Measurements from ENCODE around the gene CCDC40.

DNA sequence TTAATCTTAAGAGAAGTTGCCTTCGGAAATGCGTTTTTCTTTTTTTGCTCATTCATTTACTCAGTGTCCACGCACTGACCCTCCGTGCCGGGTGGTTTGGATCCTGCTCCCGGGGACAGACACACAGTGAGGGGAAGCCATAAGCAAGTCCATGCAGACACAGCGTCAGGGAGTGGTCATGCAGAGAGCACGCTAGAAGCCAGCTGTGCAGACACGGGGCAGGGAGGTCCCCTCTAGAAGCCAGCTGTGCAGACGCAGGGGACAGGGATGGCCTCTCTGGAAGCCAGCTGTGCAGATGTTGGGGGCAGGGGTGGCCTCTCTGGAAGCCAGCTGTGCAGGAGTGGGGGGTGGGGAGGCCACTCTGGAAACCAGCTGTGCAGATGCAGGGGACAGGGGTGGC is 69.7 kb downstream of the CCDC40 start:
- TF ChIP-seq TAF1 (IDR thresholded peaks at IDR 0.05; ENCODE audit: low read depth) (no peak), REST (IDR thresholded peaks at IDR 0.05; ENCODE audit: low read depth) (no peak), EP300 (IDR thresholded peaks at IDR 0.05; ENCODE audit: borderline replicate concordance) (no peak), MAX (IDR thresholded peaks at IDR 0.05) (no peak), YY1 (IDR thresholded peaks at IDR 0.05; ENCODE audit: low read depth) (no peak), TEAD4 (IDR thresholded peaks at IDR 0.05) (no peak), EGR1 (IDR thresholded peaks at IDR 0.05) (no peak), FOXM1 (IDR thresholded peaks at IDR 0.05; ENCODE audit: borderline replicate concordance, low read depth) (no peak), CREB1 (IDR thresholded peaks at IDR 0.05; ENCODE audit: low read depth) (no peak), RAD21 (IDR thresholded peaks at IDR 0.05; ENCODE audit: low read depth) (no peak)

Measured in Ishikawa (cell line).